CD4-positive, alpha-beta T cell treated with Interleukin-1 beta for 1 hour (primary cell): ENCODE data around the gene PHOSPHO2.
A peak's percentile ranks its signal among the peaks of the same experiment; 100 is the strongest.
"Not testable (repeated sequence)": the region's sequence is repeated elsewhere in the genome, so short reads cannot be mapped to it uniquely, and the experiment has no call there.

Experiments used
- DNase-seq, 2 donors: peaks; one replicate each; pipeline ENCODE4 v3.0.0-alpha.2; 2020 to 2022

Gene PHOSPHO2

DNA sequence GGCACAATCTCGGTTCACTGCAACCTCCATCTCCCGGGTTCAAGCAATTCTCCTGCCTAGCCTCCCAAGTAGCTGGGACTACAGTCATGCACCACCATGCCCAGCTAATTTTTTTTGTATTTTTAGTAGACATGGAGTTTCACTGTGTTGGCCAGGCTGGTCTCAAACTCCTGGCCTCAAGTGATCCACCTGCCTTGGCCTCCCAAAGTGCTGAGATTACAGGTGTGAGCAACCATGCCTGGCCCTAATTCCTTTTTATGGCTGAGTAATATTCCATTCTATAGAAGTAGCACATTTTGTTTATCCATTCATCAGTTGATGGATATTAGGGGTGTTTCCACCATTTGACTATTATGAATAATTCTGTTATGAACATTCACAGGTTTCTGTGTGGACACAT is 9.6 kb upstream of the PHOSPHO2 start:
- DNase-seq, result not testable (repeated sequence)

DNA sequence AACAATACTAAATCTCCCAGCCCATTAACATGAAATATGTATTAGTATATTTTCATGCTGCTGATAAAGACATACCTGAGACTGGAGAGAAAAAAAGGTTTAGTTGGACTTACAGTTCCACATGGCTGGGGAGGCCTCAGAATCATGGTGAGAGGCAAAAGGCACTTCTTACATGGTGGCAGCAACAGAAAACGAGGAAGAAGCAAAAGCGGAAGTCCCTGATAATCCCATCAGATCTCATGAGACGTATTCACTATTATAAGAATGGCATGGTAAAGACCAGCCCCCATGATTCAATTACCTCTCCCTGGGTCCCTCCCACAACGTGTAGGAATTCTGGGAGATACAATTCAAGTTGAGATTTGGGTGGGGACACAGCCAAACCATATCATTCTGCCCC is 7.4 kb upstream of the PHOSPHO2 start:
- DNase-seq, result not testable (repeated sequence)

DNA sequence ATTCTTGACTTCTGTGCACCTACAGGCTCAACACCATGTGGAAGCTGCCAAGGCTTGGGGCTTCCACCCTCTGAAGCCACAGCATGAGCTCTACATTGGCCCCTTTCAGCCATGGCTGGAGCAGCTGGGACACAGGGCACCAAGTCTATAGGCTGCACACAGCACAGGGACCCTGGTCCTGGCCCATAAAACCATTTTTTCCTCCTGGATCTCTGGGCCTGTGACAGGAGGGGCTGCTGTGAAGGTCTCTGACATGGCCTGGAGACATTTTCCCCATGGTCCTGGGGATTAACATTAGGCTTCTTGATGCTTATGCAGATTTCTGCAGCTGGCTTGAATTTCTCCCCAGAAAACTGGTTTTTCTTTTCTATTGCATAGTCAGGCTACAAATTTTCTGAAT is 6.3 kb upstream of the PHOSPHO2 start:
- not testable (repeated sequence) for DNase-seq

DNA sequence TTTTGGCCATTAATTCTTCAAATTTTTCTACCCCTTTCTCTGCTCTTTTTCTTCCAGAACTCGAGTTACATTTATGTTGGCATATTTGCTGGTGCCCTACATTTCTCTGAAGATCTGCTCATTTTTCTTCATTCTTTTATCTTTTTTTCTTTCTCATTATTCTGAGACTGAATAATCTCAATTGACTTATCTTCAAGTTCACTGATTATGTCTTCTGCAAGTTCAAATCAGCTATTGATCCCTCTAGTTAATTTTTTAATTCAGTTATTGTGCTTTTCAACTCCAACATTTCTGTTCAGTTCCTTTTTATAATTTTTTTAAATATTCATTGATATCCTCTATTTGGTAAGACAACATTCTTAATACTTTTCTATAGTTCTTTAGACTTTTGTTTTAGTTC is 3.3 kb upstream of the PHOSPHO2 start:
- DNase-seq, result no peak

DNA sequence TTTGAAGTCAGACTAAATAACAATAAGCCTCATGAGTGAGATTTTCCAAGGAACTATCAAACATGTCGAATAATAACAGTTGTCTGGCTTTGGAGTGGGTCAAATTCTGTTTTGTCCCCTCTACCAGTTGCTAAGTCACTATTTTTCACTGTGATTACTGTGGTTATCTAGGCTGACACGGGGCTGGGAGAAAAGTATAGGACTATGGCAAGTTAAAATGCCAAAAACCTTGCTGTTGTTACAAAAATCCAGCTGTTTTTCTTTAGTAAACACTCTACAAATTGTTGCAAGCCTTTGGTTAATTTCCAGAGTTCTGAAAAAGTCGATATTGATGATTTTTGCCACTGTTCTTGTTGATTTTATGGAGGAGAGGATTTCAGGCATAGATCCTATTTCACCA is 1.6 kb upstream of the PHOSPHO2 start:
- DNase-seq, result no peak

DNA sequence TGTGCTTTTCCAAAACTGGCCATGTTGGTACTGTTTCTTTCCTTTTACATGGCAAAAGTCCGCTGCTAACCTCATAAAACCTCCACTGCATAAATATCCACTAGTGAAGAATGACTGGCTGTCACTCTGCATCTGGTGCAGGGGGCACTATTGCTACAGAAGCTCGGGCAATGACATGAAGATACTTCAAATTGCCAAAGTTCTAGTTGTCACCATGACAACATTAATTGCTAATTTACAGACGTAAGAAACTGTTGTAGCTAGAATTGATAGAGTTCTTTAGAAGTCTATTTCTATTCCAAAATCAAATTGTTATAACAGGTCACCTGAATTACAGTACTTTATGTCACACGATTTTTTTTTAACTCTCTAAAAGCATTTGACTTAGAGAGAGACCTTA is 909 bp upstream of the PHOSPHO2 start:
- peak; percentile 34 to 51 for DNase-seq

DNA sequence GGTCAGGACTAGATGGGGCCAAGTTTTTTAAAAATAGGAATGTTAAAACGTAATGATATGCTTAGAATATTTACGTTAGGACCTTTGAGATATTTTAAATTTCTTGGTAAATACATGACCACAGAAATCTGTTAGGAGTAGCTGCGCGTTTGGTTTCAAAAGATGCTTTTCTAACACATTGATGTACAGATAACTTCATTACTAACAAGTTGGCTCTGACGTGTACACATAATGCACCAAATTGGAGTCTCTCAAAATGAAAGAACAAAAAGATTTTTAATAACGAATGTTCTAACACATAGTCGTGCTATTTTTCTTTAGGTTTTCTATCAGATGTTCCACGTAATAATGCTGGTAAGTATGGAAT is 608 bp downstream of the PHOSPHO2 start:
- DNase-seq, result no peak

DNA sequence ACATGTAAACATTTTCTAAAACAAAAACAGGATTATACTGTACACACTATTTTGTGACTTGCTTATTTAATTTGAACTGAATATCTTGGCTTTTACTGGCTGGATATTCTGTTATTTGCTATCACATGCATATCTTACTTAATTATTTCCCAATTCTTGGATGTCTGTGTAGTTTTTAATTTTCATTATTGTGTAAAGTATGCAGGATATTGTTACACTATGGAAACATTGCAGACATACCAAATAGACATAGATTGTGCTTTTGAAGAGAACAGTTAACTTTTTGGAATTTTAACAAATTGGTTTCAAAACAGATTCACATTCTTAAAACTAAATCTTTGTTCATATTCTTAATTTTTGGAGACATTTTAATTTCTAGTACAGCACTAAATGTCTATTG is 2.1 kb downstream of the PHOSPHO2 start:
- no peak for DNase-seq

DNA sequence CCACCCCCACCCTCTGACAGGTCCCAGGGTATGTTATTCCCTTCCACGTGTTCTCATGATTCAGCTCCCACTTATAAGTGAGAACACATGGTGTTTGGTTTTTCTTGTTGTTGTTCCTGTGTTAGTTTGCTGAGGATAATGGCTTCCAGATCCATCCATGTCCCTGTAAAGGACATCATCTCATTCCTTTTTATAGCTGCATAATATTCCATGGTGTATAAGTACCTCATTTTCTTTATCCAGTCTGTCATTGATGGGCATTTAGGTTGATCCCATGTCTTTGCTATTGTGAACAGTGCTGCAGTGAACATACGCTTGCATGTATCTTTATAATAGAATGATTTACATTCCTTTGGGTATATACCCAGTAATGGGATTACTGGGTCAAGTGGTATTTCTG is 4.9 kb downstream of the PHOSPHO2 start:
- not testable (repeated sequence) for DNase-seq

DNA sequence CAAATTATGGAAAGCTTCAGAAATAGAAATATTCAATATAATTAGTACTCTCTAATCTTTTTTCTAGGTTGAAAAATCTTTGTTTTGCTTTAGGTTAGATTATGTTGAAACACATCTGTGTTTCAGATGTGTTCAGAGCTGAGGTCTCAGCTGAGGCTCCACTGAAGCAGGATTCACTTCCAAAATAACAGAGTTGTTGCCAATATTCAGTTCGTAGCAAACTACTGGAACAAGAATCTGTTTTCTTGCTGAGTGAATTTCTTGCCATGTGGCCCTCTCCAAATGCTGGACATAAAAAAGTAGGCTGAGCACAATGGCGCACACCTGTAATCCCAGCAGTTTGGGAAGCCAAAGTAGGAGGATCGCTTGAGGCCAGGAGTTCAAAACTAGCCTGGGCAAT is 8.7 kb downstream of the PHOSPHO2 start:
- DNase-seq, result no peak

DNA sequence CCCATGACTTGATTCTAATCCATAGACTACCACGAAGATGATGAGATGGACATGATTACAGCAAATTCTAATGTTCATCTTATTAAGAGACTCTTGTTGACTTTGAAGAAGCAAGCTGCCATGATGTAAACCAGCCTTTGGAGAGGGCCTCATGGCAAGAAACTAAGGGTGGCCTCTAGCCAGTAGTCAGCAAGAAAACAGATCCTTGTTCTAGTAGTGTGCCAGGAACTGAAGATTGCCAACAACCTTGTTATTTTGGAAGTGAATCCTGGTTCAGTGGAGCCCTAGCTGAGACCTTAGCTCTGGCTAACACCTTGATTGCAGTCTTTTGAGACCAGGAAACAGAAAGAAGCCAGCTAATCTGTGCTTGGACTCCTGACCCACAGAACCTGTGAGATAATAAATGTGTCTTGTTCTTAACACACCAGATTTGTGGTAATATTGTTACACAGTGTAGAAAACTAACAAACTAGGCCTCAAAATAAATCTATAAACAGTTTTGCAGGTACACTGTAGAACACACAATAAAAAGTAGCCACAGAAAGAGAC is 10.0 kb downstream of the PHOSPHO2 start:
- DNase-seq, result no peak

DNA sequence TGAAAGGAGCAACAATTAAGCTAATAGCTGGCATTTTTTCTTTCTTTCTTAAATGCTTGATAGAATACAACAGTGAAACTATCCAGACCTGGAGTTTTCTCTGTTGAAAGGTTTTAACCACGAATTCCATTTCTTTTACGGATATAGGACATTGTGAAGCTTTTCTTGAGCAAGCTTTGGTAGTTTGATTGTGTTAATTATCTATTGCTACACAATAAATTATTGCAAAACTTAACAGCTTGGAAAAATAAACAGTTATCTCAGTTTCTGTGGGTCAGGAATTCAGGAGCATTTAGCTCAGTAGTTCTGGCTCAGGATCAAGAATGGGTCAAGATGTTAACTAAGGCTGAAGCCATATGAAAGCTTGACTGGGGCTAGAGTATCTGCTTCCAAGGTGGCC is 11.7 kb downstream of the PHOSPHO2 start:
- no peak for DNase-seq

DNA sequence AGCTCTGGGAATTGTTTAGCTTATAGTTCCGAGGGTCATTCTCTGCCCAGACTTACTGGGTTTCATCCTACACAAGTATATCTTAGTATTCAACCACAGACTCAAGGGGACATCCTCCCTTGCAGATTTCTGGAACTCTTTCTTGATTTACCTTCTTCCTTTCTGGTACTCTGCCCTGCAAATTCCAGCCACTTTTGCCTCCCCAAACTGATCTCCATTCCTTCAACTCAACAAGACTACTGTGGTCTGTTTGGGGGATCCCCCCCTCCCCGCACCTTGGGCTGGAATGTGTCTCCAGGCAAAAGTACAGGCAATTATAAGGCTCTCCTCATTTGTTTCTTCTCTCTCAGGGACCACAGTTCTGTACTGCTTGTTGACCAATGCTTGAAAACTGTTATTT is 13.4 kb downstream of the PHOSPHO2 start:
- DNase-seq, result no peak

DNA sequence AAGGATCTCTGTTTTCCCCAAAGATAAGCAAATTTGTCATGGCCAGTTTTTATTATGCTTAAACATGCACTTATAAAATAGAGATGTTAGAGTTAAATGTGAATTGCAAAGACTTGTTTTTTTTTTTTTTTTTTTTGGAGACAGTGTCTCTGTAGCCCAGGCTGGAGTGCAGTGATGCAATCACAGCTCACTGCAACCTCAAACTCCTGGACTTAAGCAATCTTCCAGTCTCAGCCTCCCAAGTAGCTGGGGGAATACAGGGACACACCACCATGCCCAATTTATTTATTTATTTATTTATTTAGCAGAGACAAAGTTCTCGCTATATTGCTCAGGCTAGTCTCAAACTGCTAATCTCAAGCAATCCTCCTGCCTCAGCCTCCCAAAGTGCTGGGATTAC is 15.1 kb downstream of the PHOSPHO2 start:
- DNase-seq, result no peak

DNA sequence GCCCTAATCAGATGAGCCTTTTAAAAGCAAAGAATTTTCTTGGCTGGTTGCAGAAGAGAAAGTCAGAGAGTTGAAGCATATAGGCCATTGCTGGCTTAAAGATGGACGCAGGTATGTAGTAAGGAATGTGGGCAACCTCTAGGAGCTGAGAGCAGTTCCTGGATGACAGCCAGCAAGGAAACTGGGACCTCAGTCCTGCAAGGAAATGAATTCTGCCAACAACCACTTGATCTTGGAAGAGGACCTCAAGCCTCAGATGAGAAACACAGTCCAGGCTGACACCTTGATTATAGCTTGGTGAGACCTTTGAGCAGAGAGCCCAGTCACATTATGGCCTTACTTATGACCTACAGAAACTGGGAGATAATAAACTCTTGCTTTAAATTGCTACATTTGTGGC is 15.7 kb downstream of the PHOSPHO2 start:
- no peak for DNase-seq

DNA sequence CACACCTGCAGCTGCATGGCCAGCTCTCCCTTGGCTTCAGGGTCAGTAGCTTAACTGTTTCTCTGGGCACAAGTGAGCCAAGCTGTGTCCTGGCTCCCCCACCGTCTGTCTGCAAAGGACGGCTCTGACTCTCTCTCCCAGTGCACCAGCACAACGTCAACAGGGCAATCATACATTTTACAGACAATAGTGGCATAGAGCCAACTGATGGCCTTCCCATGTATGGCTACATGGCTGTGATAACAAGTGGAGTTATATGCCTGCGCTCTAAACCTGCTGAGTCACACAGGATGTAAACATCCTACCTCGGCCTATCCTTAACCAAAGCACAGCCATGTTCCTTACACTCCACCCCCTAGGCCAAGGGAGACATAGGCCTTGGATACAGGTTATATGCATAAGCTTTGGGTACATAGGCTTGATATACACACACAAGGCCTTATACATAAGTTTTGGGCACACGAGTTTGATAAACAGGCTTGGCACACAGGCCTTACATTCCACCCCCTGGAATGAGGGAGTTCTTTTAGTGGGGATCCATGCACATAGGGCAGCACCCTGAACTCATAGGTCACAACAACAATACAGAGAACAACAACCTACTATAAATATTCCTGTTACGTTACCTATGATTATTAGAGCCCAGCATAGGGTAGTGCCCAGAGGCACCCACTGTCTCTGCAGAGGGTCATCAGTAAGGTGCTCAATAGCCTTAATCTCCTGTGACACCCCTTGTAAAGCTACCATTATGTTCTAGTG is 17.7 kb downstream of the PHOSPHO2 start:
- DNase-seq, result no peak

DNA sequence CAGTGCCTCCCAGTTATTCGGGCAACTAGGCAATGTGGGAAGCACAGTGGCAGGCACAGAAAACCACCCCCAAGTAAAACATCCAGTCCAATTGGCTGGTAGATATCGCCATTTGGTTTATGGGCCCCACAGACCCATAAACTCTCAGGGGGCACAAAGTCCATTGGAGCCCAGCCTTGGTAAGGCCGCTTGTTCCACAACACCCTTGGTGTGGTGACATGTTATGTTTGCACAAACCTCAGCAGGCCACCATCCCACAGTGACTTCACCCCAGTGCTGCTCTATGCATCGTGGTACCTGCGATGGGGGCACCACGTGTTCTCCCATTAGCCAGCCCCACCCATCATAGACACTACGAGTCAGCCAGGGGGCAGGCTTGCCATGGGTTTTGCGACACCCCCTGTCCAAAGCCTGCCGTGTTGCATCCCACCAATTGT is 18.5 kb downstream of the PHOSPHO2 start:
- DNase-seq, result no peak

DNA sequence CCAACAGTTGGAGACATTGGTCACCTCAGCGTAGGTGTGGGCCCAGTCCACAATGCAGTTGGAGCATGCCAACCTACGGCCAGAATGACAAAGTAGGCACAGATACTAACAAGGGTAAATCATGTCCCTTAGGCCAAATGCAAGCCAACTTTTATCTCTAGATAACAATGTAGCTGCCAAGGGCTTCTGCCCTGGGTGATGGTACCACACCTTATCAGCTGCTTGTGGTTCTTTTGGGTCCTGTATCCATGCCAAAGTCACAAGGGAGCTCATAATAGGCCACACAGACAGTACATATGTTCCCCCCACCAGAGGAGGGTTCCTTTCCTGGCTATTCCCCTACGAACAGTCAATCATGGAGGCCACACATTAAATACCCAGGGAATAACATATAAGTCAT is 19.1 kb downstream of the PHOSPHO2 start:
- DNase-seq, result no peak

DNA sequence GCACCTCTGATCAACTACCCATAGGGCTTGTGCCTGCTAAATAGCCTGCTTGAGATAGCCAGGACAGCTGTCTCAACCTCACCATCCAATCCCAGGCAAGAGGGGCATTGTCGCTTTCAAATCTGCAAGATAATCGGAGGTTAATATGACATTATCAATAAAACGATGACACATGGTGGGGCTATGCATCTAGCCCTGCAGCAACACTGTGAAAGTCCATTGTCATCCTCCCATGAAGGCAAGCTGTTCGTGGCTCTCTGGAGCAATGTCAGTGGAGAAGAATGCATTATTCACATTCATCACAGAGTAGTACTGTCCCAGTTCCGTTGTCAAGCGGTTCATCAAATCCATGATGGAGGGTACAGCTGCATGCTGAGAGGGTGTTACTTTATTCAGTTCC is 20.4 kb downstream of the PHOSPHO2 start:
- DNase-seq, result no peak

DNA sequence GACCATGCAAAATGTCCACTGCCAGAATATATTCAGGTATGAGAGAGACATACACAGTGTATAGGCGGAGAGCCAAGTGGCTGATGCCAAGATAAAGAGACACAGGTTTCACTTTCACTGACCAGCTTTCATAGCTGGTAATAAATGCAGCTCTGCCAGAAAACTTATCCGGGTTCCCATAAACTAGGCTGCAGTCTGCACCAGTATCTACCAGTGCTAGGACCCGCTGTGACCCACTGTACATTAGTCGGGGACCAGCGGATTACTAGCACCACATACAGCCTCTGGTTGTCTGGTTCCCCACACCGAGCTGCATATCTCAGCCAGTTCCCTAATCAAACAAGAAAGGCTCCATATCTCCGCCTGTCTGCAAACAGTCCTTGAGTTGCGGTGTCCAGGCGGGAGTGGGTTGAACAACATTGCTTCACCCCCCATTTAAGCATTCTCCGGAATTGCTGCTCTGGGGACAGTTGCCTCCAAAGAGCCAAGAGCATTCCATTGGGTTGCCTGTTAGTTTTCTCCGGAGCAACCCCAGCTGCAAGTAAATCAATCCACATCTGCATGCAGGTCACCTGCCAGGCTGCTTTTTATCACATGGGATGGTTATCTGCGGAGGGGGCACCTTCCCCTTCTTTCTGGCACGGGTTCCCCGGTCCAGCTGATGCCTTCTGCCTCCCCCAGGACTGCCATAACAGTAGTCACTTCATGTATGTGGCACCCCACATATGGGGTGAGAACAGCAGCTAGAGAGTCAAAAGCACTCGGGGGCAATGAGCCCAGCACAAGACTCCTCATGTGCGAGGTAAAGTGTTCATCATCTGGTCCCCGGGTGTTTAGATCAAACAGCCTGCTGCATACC is 21.3 kb downstream of the PHOSPHO2 start:
- DNase-seq, result no peak

DNA sequence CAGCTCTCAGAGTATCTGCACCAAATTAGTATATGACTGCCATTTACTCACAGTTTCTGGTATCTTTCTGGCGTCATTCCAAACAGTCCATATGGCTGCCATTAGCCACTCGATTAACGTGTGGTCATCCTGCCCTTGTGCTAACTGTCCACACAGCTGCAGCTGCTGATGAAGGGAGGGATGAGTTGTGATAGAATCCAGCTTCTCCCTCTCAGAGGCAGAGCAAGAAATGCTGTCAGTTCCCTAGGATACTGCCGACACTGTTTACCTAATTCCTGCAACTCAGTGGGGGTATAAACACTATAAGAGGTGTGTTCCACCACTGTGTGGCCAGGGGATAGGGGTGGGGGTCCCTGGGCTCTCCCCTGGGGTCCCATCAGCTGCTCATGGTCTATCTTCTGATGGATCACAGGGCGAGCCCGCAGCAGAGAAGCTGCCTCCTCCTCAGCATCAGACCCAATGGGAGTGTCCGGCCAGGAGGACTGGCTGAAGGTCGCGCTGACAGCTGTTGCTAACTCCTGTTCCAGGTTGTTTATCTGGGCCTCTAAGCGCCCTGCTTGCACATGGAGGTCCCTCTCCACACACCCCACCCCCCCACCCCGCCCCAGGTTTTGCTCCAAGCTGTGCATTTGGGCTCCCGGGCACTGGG is 22.1 kb downstream of the PHOSPHO2 start:
- no peak for DNase-seq

DNA sequence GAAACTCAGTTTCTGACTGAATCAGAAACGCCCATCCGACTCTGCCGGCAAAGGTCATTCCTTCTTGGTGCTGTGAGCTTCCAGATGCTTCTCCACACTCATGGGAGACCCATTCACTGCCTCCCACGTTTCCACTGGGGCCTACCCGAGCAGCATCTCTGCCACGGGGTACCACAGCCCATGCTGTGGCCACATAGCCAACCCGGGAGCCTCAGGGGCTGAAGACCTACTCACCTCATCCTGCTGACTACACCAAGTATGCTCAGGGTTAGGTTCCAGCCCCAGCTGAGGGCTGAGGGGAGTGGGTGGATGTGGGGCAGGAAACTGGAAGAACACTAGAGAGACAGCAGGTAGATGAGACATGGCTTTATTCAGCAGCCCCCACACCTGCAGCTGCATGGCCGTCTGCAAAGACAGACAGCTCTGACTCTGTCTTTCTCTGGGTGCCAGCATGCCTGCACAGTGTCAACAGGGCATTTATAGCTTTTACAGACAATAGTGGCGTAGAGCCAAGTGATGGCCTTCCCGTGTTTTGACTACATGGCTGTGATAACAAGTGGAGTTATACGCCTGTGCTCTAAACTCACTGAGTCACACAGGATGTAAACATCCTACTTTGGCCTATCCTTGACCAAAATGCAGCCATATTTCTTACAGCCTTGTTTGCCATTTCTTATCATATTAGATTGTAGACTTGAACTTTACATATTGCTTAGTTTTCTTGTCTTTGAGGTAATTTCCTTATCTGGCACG is 22.8 kb downstream of the PHOSPHO2 start:
- no peak for DNase-seq

DNA sequence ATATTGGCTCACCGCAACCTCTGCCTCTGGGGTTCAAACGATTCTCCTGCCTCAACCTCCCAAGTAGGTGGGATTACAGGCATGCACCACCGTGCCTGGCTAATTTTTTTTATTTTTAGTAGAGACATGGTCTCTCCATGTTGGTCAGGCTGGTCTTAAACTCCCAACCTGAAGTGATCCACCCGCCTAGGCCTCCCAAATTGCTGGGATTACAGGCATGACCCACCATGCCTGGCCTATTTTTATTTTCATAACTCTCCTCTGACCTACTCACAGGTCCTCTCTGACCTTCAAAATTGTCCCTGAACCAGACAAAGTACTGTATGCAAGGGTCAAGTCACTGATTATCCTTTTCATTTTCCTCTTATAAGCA is 23.4 kb downstream of the PHOSPHO2 start:
- no peak for DNase-seq
